Glutamatergic neuron (in vitro differentiated cells): ENCODE measurements around the gene FAM217B. TPM values are rescaled to one million over a fixed set of nuclear protein-coding genes. Genes with fewer than 3 reads are reported as not detected.

ENCODE experiments used
- DNase-seq: peaks from one replicate; pipeline ENCODE4 v3.0.0; 2022
- H3K27ac Mint-ChIP-seq: one replicate; pipeline ENCODE4 v1.8.0; 2020; ENCODE audit warnings: mild to moderate bottlenecking, mixed read lengths, inconsistent platforms; ENCODE audit not compliant: unreplicated experiment
- H3K27me3 Mint-ChIP-seq: one replicate; pipeline ENCODE4 v1.8.0; 2020; ENCODE audit warnings: mild to moderate bottlenecking, moderate library complexity, mixed read lengths, inconsistent platforms; ENCODE audit not compliant: unreplicated experiment
- H3K36me3 Mint-ChIP-seq: one replicate; pipeline ENCODE4 v1.8.0; 2020; ENCODE audit warnings: mild to moderate bottlenecking, mixed read lengths, inconsistent platforms; ENCODE audit not compliant: unreplicated experiment
- H3K4me1 Mint-ChIP-seq: one replicate; pipeline ENCODE4 v1.8.0; 2020; ENCODE audit warnings: mild to moderate bottlenecking, low read depth, mixed read lengths, inconsistent platforms; ENCODE audit not compliant: unreplicated experiment
- H3K4me3 Mint-ChIP-seq: one replicate; pipeline ENCODE4 v1.8.0; 2020; ENCODE audit warnings: mild to moderate bottlenecking, mixed read lengths, inconsistent platforms; ENCODE audit not compliant: unreplicated experiment
- H3K9me3 Mint-ChIP-seq: one replicate; pipeline ENCODE4 v1.8.0; 2020; ENCODE audit warnings: mild to moderate bottlenecking, moderate library complexity, mixed read lengths, inconsistent platforms; ENCODE audit not compliant: unreplicated experiment
- total RNA-seq: library from RNA; stranded (reverse); fragmentation: NEBNext Ultra II Directional; extraction: Animal tissue kit (Norgen Biotek cat#: 25700); gene quantifications from one replicate; pipeline ENCODE4 v1.2.1, GENCODE V29; 2021; ENCODE audit not compliant: unreplicated experiment
- TF ChIP-seq, protein P1 (sequence below): fragments of 200-600 bp; sonication (generic); IDR thresholded peaks from one replicate; pipeline ENCODE4 v1.5.0; 2021; ENCODE audit not compliant: partially characterized antibody, unreplicated experiment

FAM217B gene
- total RNA-seq, 1 donor from 2014 or later, result 14.8 TPM

DNA sequence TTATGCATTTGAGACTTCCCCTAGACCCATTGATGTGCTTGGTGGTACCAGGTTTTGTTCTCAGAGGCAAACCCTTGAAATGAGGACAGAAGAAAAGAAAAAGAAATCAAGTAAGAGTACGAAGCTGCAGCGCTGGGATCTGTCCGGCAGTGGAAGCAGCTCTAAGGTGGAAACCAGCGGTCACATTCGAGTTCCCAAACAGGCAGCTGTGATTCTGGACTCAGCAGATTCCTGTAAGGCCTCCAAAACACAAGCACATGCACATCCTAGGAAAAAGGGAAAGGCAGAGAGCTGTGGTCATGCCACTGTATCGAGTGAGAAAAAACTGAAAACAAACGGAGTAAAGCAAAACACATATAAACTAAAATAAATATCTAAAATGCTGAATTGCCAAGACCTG lies 4.5 kb downstream of the FAM217B start:
- peak overlapping the region; percentile 6 for H3K27ac Mint-ChIP-seq

DNA sequence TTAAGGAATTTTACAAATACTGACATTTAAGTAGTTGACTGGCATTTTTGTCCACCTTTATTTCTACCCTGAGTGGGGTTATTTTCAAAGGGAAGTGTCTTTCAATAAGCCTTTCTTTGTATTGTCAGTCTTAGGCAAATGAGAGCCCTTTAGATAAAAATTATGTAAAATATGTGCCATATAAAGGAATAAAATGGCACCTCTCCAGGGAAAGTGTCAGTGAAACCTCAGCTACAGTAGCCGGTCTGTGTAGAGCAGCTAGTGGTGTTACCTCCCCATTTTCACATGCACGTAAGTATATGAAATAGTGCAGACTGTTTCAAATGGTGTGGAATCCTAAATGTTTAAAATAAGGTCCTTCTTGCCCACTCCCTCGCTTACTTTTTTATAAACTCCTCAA lies 5.0 kb downstream of the FAM217B start:
- H3K27me3 Mint-ChIP-seq, result peaks cover 3% of the 10 kb centered on the region
- peaks cover 24% of the 10 kb centered on the region for H3K4me1 Mint-ChIP-seq
- DNase-seq, result no peak
- peaks cover 3% of the 10 kb centered on the region for H3K9me3 Mint-ChIP-seq
- no peak overlapping the region for H3K27ac Mint-ChIP-seq
- no peaks in the 10 kb centered on the region for H3K36me3 Mint-ChIP-seq
- TF ChIP-seq, protein P1, sequence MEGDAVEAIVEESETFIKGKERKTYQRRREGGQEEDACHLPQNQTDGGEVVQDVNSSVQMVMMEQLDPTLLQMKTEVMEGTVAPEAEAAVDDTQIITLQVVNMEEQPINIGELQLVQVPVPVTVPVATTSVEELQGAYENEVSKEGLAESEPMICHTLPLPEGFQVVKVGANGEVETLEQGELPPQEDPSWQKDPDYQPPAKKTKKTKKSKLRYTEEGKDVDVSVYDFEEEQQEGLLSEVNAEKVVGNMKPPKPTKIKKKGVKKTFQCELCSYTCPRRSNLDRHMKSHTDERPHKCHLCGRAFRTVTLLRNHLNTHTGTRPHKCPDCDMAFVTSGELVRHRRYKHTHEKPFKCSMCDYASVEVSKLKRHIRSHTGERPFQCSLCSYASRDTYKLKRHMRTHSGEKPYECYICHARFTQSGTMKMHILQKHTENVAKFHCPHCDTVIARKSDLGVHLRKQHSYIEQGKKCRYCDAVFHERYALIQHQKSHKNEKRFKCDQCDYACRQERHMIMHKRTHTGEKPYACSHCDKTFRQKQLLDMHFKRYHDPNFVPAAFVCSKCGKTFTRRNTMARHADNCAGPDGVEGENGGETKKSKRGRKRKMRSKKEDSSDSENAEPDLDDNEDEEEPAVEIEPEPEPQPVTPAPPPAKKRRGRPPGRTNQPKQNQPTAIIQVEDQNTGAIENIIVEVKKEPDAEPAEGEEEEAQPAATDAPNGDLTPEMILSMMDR, result no peak
- no peak overlapping the region for H3K4me3 Mint-ChIP-seq

More for the DNA sequence above, 4.5 kb downstream of the FAM217B start:
- Mint-ChIP-seq H3K27me3 (peaks cover 3% of the 10 kb centered on the region), H3K9me3 (peaks cover 3% of the 10 kb centered on the region), H3K4me3 (peak overlapping the region; percentile 6), H3K36me3 (no peaks in the 10 kb centered on the region), H3K4me1 (peaks cover 24% of the 10 kb centered on the region)
- TF ChIP-seq, protein P1, result no peak
- DNase-seq, result no peak

DNA sequence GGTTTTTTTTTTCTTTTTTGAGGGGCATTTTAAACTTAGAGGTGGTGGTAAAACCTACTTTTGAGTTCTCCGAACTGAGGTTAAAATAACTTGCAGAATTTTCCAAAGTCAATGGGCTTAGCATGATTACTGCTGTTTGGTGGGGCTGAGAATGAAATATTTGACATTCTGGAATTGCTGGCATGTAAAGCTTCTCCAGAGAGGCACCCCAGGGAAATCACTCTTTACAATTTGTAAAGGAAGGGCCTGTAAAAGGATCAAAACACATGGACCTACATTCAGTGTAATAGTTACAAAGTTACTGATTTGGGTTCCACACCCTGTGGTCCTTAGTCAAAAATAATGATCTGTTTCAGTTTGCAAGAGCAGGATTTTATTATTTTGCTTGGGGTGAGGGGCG lies 5.5 kb downstream of the FAM217B start:
- no peak for DNase-seq
- no peak overlapping the region for H3K4me3 Mint-ChIP-seq
- peaks cover 3% of the 10 kb centered on the region for H3K27me3 Mint-ChIP-seq
- H3K4me1 Mint-ChIP-seq, result peaks cover 26% of the 10 kb centered on the region
- H3K36me3 Mint-ChIP-seq, result no peaks in the 10 kb centered on the region
- H3K9me3 Mint-ChIP-seq, result no peaks in the 10 kb centered on the region
- TF ChIP-seq, protein P1, result no peak
- H3K27ac Mint-ChIP-seq, result no peak overlapping the region

DNA sequence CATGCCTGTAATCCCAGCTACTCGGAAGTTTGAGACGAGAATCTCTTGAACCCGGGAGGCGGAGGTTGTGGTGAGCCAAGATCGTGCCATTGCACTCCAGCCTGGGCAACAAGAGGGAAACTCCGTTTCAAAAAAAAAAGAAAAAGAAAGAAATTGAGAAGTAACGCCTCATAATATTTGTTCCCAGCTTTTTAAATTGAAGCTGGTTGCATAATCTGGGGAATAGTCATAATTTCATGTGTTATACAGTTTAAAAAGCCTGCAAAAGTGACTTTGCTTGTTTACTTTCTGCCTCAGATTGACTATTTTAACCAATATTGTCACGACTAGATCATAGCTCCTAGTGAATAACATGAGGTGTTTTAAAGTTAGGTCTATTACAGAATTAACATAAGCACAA lies 7.2 kb downstream of the FAM217B start:
- Mint-ChIP-seq H3K27me3 (peaks cover 3% of the 10 kb centered on the region), H3K4me1 (peaks cover 28% of the 10 kb centered on the region), H3K9me3 (no peaks in the 10 kb centered on the region), H3K4me3 (no peak overlapping the region), H3K36me3 (no peaks in the 10 kb centered on the region), H3K27ac (no peak overlapping the region)
- DNase-seq, result no peak
- TF ChIP-seq, protein P1, result no peak

DNA sequence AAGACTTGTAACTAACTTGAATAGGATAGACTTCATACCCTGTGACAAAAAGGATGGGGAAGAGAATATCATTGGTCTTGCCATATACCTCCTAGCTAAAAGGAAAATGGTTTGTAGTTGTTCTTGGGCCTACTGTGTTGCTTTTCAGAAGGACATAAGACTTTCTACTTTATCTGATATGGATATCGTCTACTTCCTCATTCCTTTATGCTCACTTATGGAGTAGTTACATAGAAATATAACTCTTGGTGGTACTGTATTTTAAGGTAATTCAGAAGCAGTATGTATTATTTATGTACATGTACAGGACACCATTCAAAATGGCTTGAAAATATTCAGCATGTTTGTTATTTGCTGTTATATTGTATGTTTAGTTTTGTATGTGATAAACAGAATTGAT lies 8.0 kb downstream of the FAM217B start:
- peaks cover 28% of the 10 kb centered on the region for H3K4me1 Mint-ChIP-seq
- TF ChIP-seq, protein P1, result no peak
- H3K27ac Mint-ChIP-seq, result no peak overlapping the region
- DNase-seq, result no peak
- H3K27me3 Mint-ChIP-seq, result peaks cover 3% of the 10 kb centered on the region
- peaks cover 1% of the 10 kb centered on the region for H3K9me3 Mint-ChIP-seq
- H3K4me3 Mint-ChIP-seq, result no peak overlapping the region
- H3K36me3 Mint-ChIP-seq, result no peaks in the 10 kb centered on the region
